ENCODE results near the gene DNLZ.
"Not testable (repeated sequence)": the region's sequence is repeated elsewhere in the genome, so short reads cannot be mapped to it uniquely, and the experiment has no call there.

DNLZ gene

GRCh38 chr9:136328622-136329041 is 34.9 kb downstream of the DNLZ start:
- peak; percentile 82 for DNase-seq

DNA sequence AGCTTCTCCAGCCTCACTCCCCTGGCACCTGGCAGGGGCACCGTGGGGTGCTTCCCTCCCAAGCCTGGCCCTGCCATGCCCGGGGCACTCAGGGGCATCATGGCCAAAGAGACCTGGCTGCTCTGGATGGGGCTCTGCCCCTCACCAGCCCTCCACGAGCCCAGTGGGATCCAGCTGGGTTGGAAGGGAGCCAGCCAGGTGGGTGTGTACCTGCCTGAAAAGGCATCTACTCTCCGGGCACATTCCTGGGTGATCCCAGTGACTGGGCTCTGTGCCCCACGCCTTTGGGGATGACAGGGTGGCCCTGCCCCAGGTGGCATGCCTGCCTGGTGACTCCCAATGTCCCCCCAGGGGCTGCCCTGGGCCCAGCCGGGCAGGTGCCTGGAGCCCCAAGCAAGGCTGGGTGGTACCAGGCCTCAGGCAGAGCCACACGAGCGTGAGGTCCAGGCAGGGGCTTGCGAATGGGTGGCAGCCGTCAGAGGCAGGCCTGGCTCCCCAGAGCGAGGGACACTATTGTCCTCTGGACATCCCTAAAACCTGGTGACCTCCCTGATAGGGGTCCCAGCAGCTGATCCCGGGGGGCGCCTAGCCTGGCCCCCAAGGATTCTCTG is 35.4 kb downstream of the DNLZ start:
- DNase-seq, result no peak

DNA sequence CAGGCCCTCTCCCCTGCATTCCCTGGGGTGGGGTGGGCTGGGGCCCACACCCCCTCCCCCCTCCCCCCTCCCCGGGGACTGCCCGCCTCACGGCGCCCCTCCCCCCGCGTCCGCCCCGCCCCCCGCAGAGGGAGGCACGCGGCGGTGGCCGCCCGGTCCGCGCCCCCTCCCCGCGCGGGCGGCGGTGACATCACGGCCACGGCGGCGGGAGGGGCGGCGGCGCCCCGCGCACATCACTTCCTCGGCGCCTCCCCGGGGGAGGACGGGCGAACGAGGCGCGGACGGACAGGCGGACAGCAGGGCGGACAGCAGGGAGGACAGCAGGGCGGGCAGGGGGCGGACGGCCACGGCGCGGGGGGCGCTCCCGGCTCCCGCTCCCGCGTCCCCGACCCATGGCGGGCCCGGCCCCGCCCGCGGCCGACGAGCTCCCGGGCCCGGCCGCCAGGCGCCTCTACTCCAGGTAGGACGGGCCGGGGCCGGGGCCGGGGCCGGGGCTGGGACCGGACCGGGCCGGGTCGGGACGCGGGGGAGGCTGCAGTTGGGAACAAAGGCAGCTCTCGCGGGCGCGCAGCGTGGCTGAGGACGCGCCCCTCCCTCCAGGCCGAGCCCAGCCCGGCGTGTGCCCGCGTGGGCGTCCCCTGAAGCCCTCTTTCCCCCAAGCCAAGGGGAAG is 36.1 kb downstream of the DNLZ start, which contains the start of gene GPSM1:
TSS of gene GPSM1 (plus strand) at position 236 of the 671 bp plus-strand sequence. CDS start at position 393, 157 bp downstream.
- DNase-seq, result peak; percentile 74

- DNase-seq, result no peak
Measured at GRCh38 chr9:136326761-136327303, 36.7 kb downstream of the DNLZ start.

- peak; percentile 82 for DNase-seq
Measured at GRCh38 chr9:136326061-136326760, 37.3 kb downstream of the DNLZ start.

- no peak for DNase-seq
Measured at GRCh38 chr9:136325358-136325757, 38.2 kb downstream of the DNLZ start.

GRCh38 chr9:136324501-136325300 is 38.8 kb downstream of the DNLZ start:
- no peak for DNase-seq

DNA sequence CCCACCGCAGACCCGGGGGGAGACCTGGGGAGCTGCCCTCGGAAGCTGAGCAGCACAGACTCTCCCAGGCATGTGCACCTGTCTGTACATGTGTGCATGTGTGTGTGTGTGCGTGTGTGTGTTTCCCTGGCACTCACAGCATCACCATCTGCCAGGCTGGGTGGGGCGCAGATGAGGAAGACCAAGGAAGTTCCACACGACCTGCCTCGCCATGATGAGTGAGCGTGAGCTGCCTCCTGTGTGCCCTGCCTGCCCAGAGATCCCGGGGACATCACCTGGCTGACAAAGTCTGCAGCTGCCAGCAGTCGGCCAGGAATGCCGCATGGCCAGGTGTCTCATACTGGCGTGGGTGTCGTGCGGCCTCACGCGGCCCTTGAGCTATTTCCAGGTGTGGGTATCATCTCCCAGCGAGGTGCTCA is 40.2 kb downstream of the DNLZ start:
- no peak for DNase-seq

GRCh38 chr9:136322756-136323330 is 40.7 kb downstream of the DNLZ start:
- DNase-seq, result no peak

DNA sequence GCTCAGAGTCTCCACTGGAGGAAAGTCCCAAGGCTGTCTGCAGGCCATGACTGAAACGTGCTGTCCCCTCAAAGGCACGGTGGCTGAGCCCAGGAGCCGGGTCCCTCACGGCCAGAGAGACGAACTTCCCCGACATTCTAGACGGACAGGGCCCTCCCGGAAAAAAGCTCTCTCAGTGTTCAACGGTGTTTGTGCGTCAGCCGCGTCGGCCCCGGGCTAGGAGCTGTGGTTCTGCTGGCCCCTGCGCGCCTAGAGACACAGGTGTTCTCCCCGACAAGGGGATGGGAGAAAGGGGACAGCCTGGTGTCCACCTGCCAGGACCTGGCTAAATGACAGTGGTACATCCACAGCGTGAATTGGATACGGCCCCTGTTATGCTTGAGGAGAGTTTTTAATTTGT is 42.0 kb downstream of the DNLZ start:
- no peak for DNase-seq

DNA sequence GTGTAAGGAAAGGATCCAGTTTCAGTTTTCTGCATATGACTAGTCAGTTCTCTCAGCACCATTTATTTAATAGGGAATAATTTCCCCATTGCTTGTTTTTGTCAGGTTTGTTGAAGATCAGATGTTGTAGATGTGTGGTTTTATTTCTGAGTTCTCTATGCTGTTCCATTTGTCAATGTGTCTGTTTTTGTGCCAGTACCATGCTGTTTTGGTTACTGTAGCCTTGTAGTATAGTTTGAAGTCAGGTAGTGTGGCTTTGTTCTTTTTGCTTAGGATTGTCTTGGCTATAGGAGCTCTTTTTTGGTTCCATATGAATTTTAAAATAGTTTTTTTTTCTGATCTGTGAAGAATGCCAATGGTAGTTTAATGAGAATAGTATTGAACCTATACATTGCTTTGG is 42.6 kb downstream of the DNLZ start:
- DNase-seq, result not testable (repeated sequence)

DNA sequence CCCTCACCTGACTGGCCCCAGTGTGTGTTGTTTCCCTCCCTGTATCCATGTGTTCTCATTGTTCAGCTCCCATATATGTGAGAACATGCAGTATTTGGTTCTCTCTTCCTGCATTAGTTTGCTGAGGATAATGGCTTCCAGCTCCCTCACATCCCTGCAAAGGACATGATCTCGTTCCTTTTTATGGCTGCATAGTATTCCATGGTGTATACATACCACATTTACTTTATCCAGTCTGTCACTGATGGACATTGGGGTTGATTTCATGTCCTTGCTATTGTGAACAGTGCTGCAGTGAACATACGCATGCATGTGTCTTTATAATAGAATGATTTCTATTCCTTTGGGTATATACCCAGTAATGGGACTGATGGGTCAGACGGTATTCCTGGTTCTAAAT is 43.6 kb downstream of the DNLZ start:
- DNase-seq, result not testable (repeated sequence)

DNA sequence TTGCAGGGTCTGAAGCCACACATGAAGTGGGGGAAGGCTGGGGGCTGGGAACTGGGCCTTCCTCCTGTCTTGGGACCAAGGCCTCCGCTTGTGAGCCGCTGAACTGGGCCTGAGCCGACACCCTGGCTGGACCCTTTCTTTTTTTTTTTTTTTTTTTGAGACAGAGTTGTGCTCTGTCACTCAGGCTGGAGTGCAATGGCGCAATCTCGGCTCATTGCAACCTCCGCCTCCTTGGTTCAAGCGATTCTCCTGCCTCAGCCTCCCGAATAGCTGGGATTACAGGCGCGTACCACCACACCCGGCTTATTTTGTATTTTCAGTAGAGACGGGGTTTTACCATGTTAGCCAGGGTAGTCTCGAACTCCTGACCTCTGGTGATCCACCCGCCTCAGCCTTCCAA is 44.3 kb downstream of the DNLZ start:
- DNase-seq, result not testable (repeated sequence)

GRCh38 chr9:136318776-136319241 is 44.7 kb downstream of the DNLZ start:
- DNase-seq, result no peak

DNA sequence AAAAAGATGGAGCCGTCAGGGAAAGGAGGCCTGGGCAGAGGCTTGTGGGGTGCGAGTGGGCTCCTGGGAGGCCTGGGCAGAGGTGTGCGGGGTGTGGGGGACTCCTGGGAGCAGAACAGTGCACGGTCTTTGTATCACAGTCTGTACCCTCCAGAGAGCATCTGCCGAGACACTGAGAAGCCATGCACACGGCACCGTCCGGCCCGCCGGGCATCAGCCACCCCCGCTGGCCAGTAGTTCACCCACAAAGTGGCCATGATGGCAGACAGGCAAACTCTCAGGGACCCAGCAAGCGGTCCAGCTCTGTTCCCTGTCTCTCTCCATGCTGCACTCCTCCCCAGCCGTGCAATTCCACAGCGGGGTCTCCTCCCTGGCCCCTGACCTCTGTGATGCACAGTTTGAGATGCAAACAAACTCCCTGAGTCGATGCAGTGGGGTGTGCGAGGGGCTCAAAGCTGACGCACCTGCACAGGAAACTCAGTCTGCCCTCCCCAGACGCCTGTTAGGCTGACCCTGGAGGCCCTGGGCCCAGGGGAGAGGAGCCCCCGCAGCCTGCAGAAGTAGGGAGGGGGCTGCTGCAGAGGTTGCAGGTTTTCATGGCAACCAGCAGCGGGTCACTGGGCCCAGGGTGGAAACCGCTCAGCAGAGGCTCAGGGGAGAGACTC is 45.3 kb downstream of the DNLZ start:
- DNase-seq, result no peak

- no peak for DNase-seq
Measured at GRCh38 chr9:136317695-136318094, 45.8 kb downstream of the DNLZ start.

- no peak for DNase-seq
Measured at GRCh38 chr9:136316896-136317676, 46.5 kb downstream of the DNLZ start.

GRCh38 chr9:136316271-136316751 is 47.2 kb downstream of the DNLZ start:
- DNase-seq, result no peak

DNA sequence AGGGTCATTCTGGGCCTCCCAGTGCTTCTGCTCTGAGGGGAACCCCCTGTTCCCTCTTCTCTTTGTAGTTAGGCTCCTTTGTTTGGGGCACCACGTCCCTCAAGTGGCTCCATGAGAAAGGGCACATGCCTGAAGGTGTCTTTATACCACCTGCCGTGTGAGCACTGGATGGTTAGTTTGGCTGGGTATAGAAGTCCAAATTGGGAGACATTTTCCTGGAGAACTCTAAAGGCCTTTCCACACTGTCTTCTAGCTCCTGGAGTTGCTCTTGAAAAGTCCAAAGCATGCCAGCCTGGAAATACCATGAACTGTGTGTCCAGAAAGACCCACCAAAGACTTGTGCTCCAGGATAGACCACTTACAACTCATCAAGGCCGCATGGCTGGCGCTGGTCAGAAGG is 48.6 kb downstream of the DNLZ start:
- DNase-seq, result no peak

DNA sequence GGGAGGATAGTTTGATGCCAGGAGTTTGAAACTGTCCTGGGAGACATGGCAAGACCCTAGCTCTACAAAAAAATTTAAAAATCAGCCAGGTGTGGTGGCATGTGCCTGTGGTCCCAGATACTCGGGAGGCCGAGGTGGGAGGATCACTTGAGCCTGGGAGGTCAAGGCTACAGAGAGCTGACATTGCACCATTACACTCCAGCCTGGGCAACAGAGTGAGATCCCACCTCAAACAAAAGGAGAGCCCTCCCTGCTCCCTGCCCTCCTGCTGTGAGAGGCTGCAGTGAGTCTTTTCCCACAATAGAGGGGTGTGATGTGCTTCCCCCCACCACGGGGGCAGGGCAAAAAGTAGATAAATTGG is 49.5 kb downstream of the DNLZ start:
- DNase-seq, result no peak
